Fibroblast of lung (primary cell): ENCODE measurements around the gene RHOB.

Experiments used
- EZH2 ChIP-seq: IDR thresholded peaks from 2 replicates; pipeline ENCODE4 v1.5.1; 2012; ENCODE audit warnings: low read length, control low read depth, mild to moderate bottlenecking; ENCODE audit errors: missing control alignments
- TF ChIP-seq, protein P1 (sequence below), 2 donors: IDR thresholded peaks in 1 of 2; conservative IDR thresholded peaks in 1 of 2; 1 replicate in 1 of 2; 2 replicates in 1 of 2; pipeline ENCODE4 v1.5.1; 2011 to 2012; ENCODE audit warnings: low read length in 2 of 2, control low read depth in 1 of 2, inconsistent platforms in 1 of 2, low read depth in 1 of 2, mild to moderate bottlenecking in 1 of 2

DNA sequence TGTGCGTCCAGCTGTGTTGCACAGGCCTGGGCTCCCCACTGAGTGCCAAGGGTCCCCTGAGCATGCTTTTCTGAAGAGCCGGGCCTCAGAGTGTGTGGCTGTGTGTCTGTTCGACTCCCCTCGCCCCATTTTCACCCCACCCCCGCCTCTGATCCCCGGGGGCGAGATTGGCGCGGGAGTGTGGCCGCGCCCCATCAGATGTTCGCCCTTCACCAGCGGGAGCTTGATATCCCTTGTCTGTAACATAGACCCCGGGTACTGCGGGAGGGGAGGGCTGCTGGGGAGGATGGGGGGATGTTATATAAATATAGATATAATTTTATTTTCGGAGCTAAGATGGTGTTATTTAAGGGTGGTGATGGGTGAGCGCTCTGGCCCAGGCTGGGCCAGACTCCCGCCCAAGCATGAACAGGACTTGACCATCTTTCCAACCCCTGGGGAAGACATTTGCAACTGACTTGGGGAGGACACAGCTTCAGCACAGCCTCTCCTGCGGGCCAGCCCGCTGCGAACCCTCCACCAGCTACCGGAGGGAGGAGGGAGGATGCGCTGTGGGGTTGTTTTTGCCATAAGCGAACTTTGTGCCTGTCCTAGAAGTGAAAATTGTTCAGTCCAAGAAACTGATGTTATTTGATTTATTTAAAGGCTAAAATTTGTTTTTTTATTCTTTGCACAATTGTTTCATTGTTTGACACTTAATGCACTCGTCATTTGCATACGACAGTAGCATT, 1.5 kb downstream of the RHOB start:
- TF ChIP-seq, protein P1, sequence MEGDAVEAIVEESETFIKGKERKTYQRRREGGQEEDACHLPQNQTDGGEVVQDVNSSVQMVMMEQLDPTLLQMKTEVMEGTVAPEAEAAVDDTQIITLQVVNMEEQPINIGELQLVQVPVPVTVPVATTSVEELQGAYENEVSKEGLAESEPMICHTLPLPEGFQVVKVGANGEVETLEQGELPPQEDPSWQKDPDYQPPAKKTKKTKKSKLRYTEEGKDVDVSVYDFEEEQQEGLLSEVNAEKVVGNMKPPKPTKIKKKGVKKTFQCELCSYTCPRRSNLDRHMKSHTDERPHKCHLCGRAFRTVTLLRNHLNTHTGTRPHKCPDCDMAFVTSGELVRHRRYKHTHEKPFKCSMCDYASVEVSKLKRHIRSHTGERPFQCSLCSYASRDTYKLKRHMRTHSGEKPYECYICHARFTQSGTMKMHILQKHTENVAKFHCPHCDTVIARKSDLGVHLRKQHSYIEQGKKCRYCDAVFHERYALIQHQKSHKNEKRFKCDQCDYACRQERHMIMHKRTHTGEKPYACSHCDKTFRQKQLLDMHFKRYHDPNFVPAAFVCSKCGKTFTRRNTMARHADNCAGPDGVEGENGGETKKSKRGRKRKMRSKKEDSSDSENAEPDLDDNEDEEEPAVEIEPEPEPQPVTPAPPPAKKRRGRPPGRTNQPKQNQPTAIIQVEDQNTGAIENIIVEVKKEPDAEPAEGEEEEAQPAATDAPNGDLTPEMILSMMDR (conservative IDR thresholded peaks at IDR 0.05 in 1 of 2, IDR thresholded peaks at IDR 0.05 in 1 of 2; ENCODE audit: low read depth in 1 of 2, low read length in 2 of 2), result no peak
- TF ChIP-seq EZH2, result no peak
